Fibroblast of villous mesenchyme (primary cell): Measurements from ENCODE around the gene EDNRA. TPM values are rescaled to one million over a fixed set of nuclear protein-coding genes. Genes with fewer than 3 reads are reported as not detected.

Experiments used
- DNase-seq: peaks from one replicate; pipeline ENCODE4 v3.0.0-alpha.2; 2010; ENCODE audit warnings: low read depth
- H3K4me3 ChIP-seq: 2 replicates; pipeline ENCODE4 v1.5.1; 2011; ENCODE audit warnings: low read depth, mild to moderate bottlenecking, low read length
- total RNA-seq: library from RNA; depleted of rRNA; stranded (reverse); fragments of >200 nt; gene quantifications from 2 replicates; pipeline ENCODE4 v1.2.3, GENCODE V29; 2012
- TF ChIP-seq, protein P1 (sequence below): IDR thresholded peaks from 2 replicates; pipeline ENCODE4 v1.5.1; 2012; ENCODE audit warnings: low read depth, mild to moderate bottlenecking, low read length; ENCODE audit not compliant: insufficient read depth

Gene EDNRA
- total RNA-seq, 1 donor, result 0.86 TPM

GRCh38 chr4:147530723-147531122, 49.8 kb downstream of the EDNRA start:
- DNase-seq, result peak; percentile 64
- TF ChIP-seq, protein P1, sequence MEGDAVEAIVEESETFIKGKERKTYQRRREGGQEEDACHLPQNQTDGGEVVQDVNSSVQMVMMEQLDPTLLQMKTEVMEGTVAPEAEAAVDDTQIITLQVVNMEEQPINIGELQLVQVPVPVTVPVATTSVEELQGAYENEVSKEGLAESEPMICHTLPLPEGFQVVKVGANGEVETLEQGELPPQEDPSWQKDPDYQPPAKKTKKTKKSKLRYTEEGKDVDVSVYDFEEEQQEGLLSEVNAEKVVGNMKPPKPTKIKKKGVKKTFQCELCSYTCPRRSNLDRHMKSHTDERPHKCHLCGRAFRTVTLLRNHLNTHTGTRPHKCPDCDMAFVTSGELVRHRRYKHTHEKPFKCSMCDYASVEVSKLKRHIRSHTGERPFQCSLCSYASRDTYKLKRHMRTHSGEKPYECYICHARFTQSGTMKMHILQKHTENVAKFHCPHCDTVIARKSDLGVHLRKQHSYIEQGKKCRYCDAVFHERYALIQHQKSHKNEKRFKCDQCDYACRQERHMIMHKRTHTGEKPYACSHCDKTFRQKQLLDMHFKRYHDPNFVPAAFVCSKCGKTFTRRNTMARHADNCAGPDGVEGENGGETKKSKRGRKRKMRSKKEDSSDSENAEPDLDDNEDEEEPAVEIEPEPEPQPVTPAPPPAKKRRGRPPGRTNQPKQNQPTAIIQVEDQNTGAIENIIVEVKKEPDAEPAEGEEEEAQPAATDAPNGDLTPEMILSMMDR, result no peak
- no peak overlapping the region for H3K4me3 ChIP-seq

GRCh38 chr4:147532896-147533295, 52.0 kb downstream of the EDNRA start:
- H3K4me3 ChIP-seq, result no peak overlapping the region
- TF ChIP-seq, protein P1, result no peak
- no peak for DNase-seq

- H3K4me3 ChIP-seq, result no peak overlapping the region
- TF ChIP-seq, protein P1, result no peak
- no peak for DNase-seq
Measured at GRCh38 chr4:147533331-147533730, 52.4 kb downstream of the EDNRA start.

DNA sequence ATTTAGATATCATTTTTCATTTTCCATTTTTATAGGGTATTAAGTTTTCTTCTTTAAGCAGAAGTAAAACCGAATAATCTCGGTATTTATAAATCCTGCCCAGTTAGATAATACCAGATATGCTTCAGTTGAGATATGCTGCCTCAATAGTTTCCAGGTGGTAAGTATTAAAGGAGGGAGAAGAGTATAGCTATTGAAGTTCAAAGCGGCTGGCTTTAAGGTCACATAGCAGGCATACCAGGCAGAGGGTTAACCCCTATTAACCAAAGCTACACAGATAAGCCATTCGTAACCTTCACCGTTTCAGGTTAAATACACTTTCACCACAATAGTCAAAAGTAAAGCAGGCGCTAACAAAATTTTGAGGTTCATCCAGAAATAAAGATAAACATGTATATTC, 54.2 kb downstream of the EDNRA start:
- H3K4me3 ChIP-seq, result no peak overlapping the region
- no peak for DNase-seq
- TF ChIP-seq, protein P1, result no peak

GRCh38 chr4:147538711-147539110, 57.8 kb downstream of the EDNRA start:
- DNase-seq, result no peak
- H3K4me3 ChIP-seq, result no peak overlapping the region
- TF ChIP-seq, protein P1, result no peak

- H3K4me3 ChIP-seq, result no peak overlapping the region
- TF ChIP-seq, protein P1, result no peak
- no peak for DNase-seq
Measured at GRCh38 chr4:147539959-147540358, 59.1 kb downstream of the EDNRA start.

GRCh38 chr4:147542229-147542990, 61.5 kb downstream of the EDNRA start:
- DNase-seq, result peak; percentile 76
- no peak overlapping the region for H3K4me3 ChIP-seq
- TF ChIP-seq, protein P1, result no peak
